Pulmonary artery endothelial cell (primary cell): ENCODE data around the gene GLS2. TPM values are rescaled to one million over a fixed set of nuclear protein-coding genes. Genes with fewer than 3 reads are reported as not detected.
"Not testable (repeated sequence)": the region's sequence is repeated elsewhere in the genome, so short reads cannot be mapped to it uniquely, and the experiment has no call there.

Experiments
- DNase-seq: peaks from one replicate; pipeline ENCODE4 v3.0.0-alpha.2; 2011; ENCODE audit warnings: low read depth, low spot score
- total RNA-seq: library from RNA; depleted of rRNA; stranded (reverse); fragments of >200 nt; gene quantifications from 2 replicates; pipeline ENCODE4 v1.2.3, GENCODE V29; 2014

GLS2 gene
- total RNA-seq, 1 donor from 2014 or later, result 0.26 TPM

GRCh38 chr12:56493409-56494105 lies 5.6 kb upstream of the GLS2 start:
- DNase-seq, result not testable (repeated sequence)

- no peak for DNase-seq
Observed at GRCh38 chr12:56490360-56490759, 2.4 kb upstream of the GLS2 start.

- no peak for DNase-seq
Observed at GRCh38 chr12:56487448-56488040, 417 bp downstream of the GLS2 start.

- no peak for DNase-seq
Observed at GRCh38 chr12:56486694-56487093, 1.3 kb downstream of the GLS2 start.

GRCh38 chr12:56484566-56484965 lies 3.4 kb downstream of the GLS2 start:
- DNase-seq, result no peak

- DNase-seq, result no peak
Observed at GRCh38 chr12:56479625-56480024, 8.3 kb downstream of the GLS2 start.

GRCh38 chr12:56477521-56478225 lies 10.3 kb downstream of the GLS2 start:
- DNase-seq, result no peak

- no peak for DNase-seq
Observed at GRCh38 chr12:56476972-56477432, 11.0 kb downstream of the GLS2 start.

- no peak for DNase-seq
Observed at GRCh38 chr12:56476143-56476542, 11.8 kb downstream of the GLS2 start.

- DNase-seq, result no peak
Observed at GRCh38 chr12:56474389-56474788, 13.6 kb downstream of the GLS2 start.

GRCh38 chr12:56469007-56469930 lies 18.7 kb downstream of the GLS2 start:
- DNase-seq, result no peak

GRCh38 chr12:56468216-56469006 lies 19.6 kb downstream of the GLS2 start, which contains the start of gene SPRYD4:
SPRYD4 (plus strand) TSS chr12:56468578; CDS start chr12:56468592, 14 bp downstream.
- peak; percentile 66 for DNase-seq

- DNase-seq, result no peak
Observed at GRCh38 chr12:56462565-56462964, 25.4 kb downstream of the GLS2 start.

GRCh38 chr12:56461235-56462159 lies 26.5 kb downstream of the GLS2 start:
- DNase-seq, result no peak

- DNase-seq, result no peak
Observed at GRCh38 chr12:56457817-56458216, 30.1 kb downstream of the GLS2 start.

GRCh38 chr12:56454557-56454956 lies 33.4 kb downstream of the GLS2 start, which contains the start of gene MIP:
MIP (minus strand) TSS chr12:56454657; CDS start chr12:56454613, 44 bp downstream.
- no peak for DNase-seq

GRCh38 chr12:56451147-56451546 lies 36.8 kb downstream of the GLS2 start:
- DNase-seq, result no peak

GRCh38 chr12:56450241-56450640 lies 37.7 kb downstream of the GLS2 start:
- no peak for DNase-seq

- DNase-seq, result no peak
Observed at GRCh38 chr12:56449622-56449984, 38.4 kb downstream of the GLS2 start.
